HepG2 (cell line): ENCODE measurements around the gene SAMD14. TPM values are rescaled to one million over a fixed set of nuclear protein-coding genes. Genes with fewer than 3 reads are reported as not detected.

Experiments
- ATAC-seq: fragments of 200-7000 bp; cut with Tn5 transposase; 3 replicates; pipeline ENCODE4 v1.9.1; 2020; ENCODE audit warnings: mild to moderate bottlenecking, moderate library complexity
- BruUV-seq: library from RNA; stranded (reverse); fragments of 400-500 nt; replicated peaks from 2 replicates; lab custom pipeline; 2021; lab: Mats Ljungman, UMichigan
- CTCF ChIA-PET: fragments of 300-600 bp; formaldehyde crosslinking; extraction: SDS; loops from one replicate; lab custom pipeline; 2021; ENCODE audit warnings: low total read pairs, inconsistent platforms, low intra/inter-chr PET ratio; lab: Yijun Ruan, JAX
- POLR2A ChIA-PET: fragments of 350-600 bp; sonication (Branson Sonifier 250); formaldehyde crosslinking; loops from one replicate; lab custom pipeline; 2020; ENCODE audit warnings: antibody characterized with exemption, inconsistent platforms; lab: Yijun Ruan, JAX
- DNase-seq: peaks from one replicate; pipeline ENCODE4 v3.0.0-alpha.2; 2015; ENCODE audit warnings: low spot score
- FAIRE-seq: peaks from 3 replicates; lab custom pipeline; 2011; peaks lifted over from hg19 to GRCh38; lab: Jason Lieb, UNC
- H2AFZ ChIP-seq: one replicate; pipeline ENCODE4 v1.6.1; 2011; ENCODE audit warnings: low read length, inconsistent platforms
- H3K27ac ChIP-seq: fragments of 300-600 bp; 3 replicates; pipeline ENCODE4 v1.8.0; 2011; ENCODE audit warnings: mixed run types, mild to moderate bottlenecking, mixed read lengths, low read length, inconsistent platforms; ENCODE audit not compliant: insufficient read depth; ENCODE audit errors: extremely low read length
- H3K27me3 ChIP-seq, 2 experiments: fragments of 200-600 bp in 1 of 2; 2 replicates in 1 of 2; 3 replicates in 1 of 2; pipeline versions ENCODE4 v1.6.0 to v1.8.0; 2011; ENCODE audit warnings: low read length in 2 of 2, mild to moderate bottlenecking in 2 of 2, moderate library complexity in 2 of 2, inconsistent platforms in 1 of 2; ENCODE audit not compliant: insufficient read depth in 2 of 2, control insufficient read depth in 1 of 2
- H3K36me3 ChIP-seq, 2 experiments: fragments of 200-600 bp in 1 of 2; replicated peaks in 1 of 2; 2 replicates in 1 of 2; 3 replicates in 1 of 2; pipeline versions ENCODE4 v1.5.1 to v1.8.0; 2011; ENCODE audit warnings: low read length in 2 of 2, inconsistent platforms in 1 of 2; ENCODE audit not compliant: insufficient read depth in 2 of 2, control insufficient read depth in 1 of 2
- H3K4me1 ChIP-seq: 2 replicates; pipeline ENCODE4 v1.5.1; 2012; ENCODE audit warnings: low read length, inconsistent platforms; ENCODE audit not compliant: insufficient read depth
- H3K4me2 ChIP-seq: 2 replicates; pipeline ENCODE4 v1.6.0; 2011; ENCODE audit warnings: low read depth, low read length, inconsistent platforms
- H3K4me3 ChIP-seq, 3 experiments: fragments of 200-600 bp in 1 of 3; sonication (generic), shearing (Covaris generic) in 1 of 3; replicated peaks in 1 of 3; 2 replicates each; pipeline ENCODE4 v1.5.1; 2011 to 2016; ENCODE audit warnings: low read length in 3 of 3, inconsistent platforms in 2 of 3, low read depth in 2 of 3, mild to moderate bottlenecking in 2 of 3, control low read depth in 1 of 3, mixed read lengths in 1 of 3; ENCODE audit not compliant: insufficient read depth in 1 of 3
- H3K79me2 ChIP-seq: one replicate; pipeline ENCODE4 v1.6.1; 2011; ENCODE audit warnings: low read length, inconsistent platforms; ENCODE audit not compliant: insufficient read depth
- H3K9ac ChIP-seq: 2 replicates; pipeline ENCODE4 v1.6.0; 2011; ENCODE audit warnings: mild to moderate bottlenecking, low read depth, low read length, inconsistent platforms; ENCODE audit not compliant: insufficient read depth
- H3K9me3 ChIP-seq: 2 replicates; pipeline ENCODE4 v1.5.1; 2012; ENCODE audit warnings: mild to moderate bottlenecking, low read length
- H4K20me1 ChIP-seq: 2 replicates; pipeline ENCODE4 v1.6.0; 2011; ENCODE audit warnings: inconsistent platforms, mild to moderate bottlenecking, low read length, moderate library complexity; ENCODE audit not compliant: insufficient read depth
- ZNF646 ChIP-seq: sonication (generic); formaldehyde crosslinking; IDR thresholded peaks from 2 replicates; pipeline ENCODE4 v1.9.0; 2021; ENCODE audit warnings: mild to moderate bottlenecking, missing genetic modification reagents
- ZXDC ChIP-seq: sonication (generic); formaldehyde crosslinking; IDR thresholded peaks from 2 replicates; pipeline ENCODE4 v1.5.0; 2020; ENCODE audit warnings: mild to moderate bottlenecking, missing genetic modification reagents
- WGBS: methylation state at CpG from one replicate; pipeline ENCODE4 v1.1.6; 2017; ENCODE audit warnings: low lambda C conversion rate; 5-methylcytosine and 5-hydroxymethylcytosine counted together
- in situ Hi-C: cut with HindIII; loops from 2 replicates; pipeline ENCODE4 v1.10.0; 2017; ENCODE audit warnings: low pct_unique_long_range_greater_than_20kb; ENCODE audit not compliant: extremely low pct_ligation_motif_present
- intact Hi-C: fragments of 100-400 bp; cut with micrococcal nuclease; formaldehyde crosslinking; loops from one replicate; pipeline ENCODE4 v1.10.0; 2022; ENCODE audit not compliant: unreplicated experiment
- polyA plus RNA-seq, 8 experiments: library from polyadenylated mRNA; depleted of rRNA in 3 of 8; stranded (reverse) in 7 of 8; unstranded in 1 of 8; fragments of >200 nt; fragmentation: Illumina TruSeq in 4 of 8; extraction: Trizol in 4 of 8; gene quantifications; 2 replicates each; pipeline versions ENCODE4 v1.2.1 to v1.2.3, GENCODE V29; 2011 to 2016; ENCODE audit warnings: low read depth in 4 of 8, missing spikeins in 1 of 8, mixed read lengths in 1 of 8; ENCODE audit not compliant: insufficient read depth in 1 of 8
- total RNA-seq, 5 experiments: library from RNA; depleted of rRNA; stranded (reverse); fragments of >200 nt; fragmentation: Illumina TruSeq; extraction: Trizol; gene quantifications; 2 replicates each; pipeline ENCODE4 v1.2.3, GENCODE V29; 2016; ENCODE audit warnings: low read depth in 1 of 5
- TF ChIP-seq, protein P1 (sequence below): sonication (generic); formaldehyde crosslinking; IDR thresholded peaks from 2 replicates; pipeline ENCODE4 v1.9.0; 2021; ENCODE audit warnings: missing genetic modification reagents, mild to moderate bottlenecking, borderline replicate concordance
- TF ChIP-seq, protein P2 (sequence below): sonication (generic); formaldehyde crosslinking; IDR thresholded peaks from 2 replicates; pipeline ENCODE4 v1.4.0; 2020; ENCODE audit warnings: mild to moderate bottlenecking, missing genetic modification reagents, borderline replicate concordance

Gene SAMD14
- total and polyA plus RNA-seq, 2 of the 13 experiments (the other 11 are each of a cell fraction or from before 2014, with no cell fraction given), result 0.07 to 0.22 TPM

DNA sequence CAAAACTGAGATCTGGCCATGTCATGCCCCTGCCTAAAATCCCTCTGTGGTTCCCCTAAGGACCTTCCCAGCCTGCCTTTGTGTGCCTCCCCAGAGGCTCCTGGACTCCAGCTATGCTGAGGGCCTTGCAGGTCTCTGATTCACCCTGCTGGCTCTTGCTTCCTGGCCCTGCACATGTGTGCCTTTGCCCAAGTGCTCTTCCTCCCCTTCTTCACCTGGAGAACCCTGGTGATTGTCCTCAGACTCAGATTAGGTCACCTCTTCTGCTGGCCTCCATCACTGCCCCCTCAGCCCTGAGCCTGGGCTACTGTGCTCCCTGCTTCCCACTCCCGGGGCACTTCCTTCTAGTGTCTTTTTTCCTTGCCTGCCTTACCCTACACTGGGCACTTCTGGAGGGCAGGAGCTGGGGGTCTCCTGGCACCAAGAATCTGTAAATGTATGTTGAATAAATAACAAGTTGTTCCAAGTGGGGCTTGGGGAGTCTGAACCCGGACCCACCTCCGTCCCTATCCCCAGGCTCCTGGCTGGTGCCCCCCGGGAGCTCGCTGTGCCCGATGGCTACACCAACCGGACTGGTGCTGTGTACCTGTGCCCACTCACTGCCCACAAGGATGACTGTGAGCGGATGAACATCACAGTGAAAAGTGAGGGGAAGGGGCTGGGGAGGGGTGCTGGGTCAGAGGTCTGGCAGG is 66.3 kb downstream of the SAMD14 start:
- 48% methylated on average over 8 of the region's 8 CpGs for WGBS
- TF ChIP-seq, protein P1, sequence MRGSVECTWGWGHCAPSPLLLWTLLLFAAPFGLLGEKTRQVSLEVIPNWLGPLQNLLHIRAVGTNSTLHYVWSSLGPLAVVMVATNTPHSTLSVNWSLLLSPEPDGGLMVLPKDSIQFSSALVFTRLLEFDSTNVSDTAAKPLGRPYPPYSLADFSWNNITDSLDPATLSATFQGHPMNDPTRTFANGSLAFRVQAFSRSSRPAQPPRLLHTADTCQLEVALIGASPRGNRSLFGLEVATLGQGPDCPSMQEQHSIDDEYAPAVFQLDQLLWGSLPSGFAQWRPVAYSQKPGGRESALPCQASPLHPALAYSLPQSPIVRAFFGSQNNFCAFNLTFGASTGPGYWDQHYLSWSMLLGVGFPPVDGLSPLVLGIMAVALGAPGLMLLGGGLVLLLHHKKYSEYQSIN (CRISPR knock-in tag), result no peak
- TF ChIP-seq, protein P2, sequence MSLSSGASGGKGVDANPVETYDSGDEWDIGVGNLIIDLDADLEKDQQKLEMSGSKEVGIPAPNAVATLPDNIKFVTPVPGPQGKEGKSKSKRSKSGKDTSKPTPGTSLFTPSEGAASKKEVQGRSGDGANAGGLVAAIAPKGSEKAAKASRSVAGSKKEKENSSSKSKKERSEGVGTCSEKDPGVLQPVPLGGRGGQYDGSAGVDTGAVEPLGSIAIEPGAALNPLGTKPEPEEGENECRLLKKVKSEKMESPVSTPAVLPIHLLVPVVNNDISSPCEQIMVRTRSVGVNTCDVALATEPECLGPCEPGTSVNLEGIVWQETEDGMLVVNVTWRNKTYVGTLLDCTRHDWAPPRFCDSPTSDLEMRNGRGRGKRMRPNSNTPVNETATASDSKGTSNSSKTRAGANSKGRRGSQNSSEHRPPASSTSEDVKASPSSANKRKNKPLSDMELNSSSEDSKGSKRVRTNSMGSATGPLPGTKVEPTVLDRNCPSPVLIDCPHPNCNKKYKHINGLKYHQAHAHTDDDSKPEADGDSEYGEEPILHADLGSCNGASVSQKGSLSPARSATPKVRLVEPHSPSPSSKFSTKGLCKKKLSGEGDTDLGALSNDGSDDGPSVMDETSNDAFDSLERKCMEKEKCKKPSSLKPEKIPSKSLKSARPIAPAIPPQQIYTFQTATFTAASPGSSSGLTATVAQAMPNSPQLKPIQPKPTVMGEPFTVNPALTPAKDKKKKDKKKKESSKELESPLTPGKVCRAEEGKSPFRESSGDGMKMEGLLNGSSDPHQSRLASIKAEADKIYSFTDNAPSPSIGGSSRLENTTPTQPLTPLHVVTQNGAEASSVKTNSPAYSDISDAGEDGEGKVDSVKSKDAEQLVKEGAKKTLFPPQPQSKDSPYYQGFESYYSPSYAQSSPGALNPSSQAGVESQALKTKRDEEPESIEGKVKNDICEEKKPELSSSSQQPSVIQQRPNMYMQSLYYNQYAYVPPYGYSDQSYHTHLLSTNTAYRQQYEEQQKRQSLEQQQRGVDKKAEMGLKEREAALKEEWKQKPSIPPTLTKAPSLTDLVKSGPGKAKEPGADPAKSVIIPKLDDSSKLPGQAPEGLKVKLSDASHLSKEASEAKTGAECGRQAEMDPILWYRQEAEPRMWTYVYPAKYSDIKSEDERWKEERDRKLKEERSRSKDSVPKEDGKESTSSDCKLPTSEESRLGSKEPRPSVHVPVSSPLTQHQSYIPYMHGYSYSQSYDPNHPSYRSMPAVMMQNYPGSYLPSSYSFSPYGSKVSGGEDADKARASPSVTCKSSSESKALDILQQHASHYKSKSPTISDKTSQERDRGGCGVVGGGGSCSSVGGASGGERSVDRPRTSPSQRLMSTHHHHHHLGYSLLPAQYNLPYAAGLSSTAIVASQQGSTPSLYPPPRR (CRISPR knock-in tag), result no peak
- TF ChIP-seq ZXDC (CRISPR knock-in tag) (no peak), ZNF646 (CRISPR knock-in tag) (no peak)
- POLR2A ChIA-PET, result no interaction called here
- Histone ChIP-seq H3K4me1 (peaks cover 10% of the 10 kb centered on the region; the same call in 1 of the 2 replicates), H3K9ac (no peak overlapping the region), H3K27me3 (peaks cover 9 to 57% of the 10 kb centered on the region in 2 experiments), H3K9me3 (no peaks in the 10 kb centered on the region), H3K4me3 (no peak overlapping the region), H3K36me3 (no peaks in the 10 kb centered on the region), H3K27ac (no peak overlapping the region), H4K20me1 (no peaks in the 10 kb centered on the region), H2AFZ (no peak overlapping the region), H3K79me2 (no peaks in the 10 kb centered on the region), H3K4me2 (no peak overlapping the region)
- no TSS peak for BruUV-seq
- CTCF ChIA-PET, result no interaction called here
- intact Hi-C loops, result no loop called here
- DNase-seq (no peak), ATAC-seq (no peak), FAIRE-seq (no peak)
- in situ Hi-C loops, result no loop called here
